AG04450 (cell line): Measurements from ENCODE around the gene FTCDNL1. TPM values are rescaled to one million over a fixed set of nuclear protein-coding genes. Genes with fewer than 3 reads are reported as not detected.
A peak's percentile ranks its signal among the peaks of the same experiment; 100 is the strongest.

Experiments used
- CTCF ChIA-PET: fragments of 300-600, 350-600 bp; formaldehyde crosslinking; extraction: SDS; loops from one replicate; lab custom pipeline; 2022; ENCODE audit warnings: antibody characterized with exemption, inconsistent platforms; lab: Charles Lee
- POLR2A ChIA-PET: fragments of 350-600 bp; formaldehyde crosslinking; extraction: SDS; loops from one replicate; lab custom pipeline; 2021; ENCODE audit warnings: antibody characterized with exemption, inconsistent platforms; lab: Yijun Ruan, JAX
- DNase-seq: peaks from one replicate; pipeline ENCODE4 v3.0.0-alpha.2; 2011; ENCODE audit warnings: low read depth, low spot score
- H3K27ac ChIP-seq: one replicate; pipeline ENCODE4 v1.5.1; 2012; ENCODE audit warnings: low read depth, low read length, control low read depth
- H3K27me3 ChIP-seq: one replicate; pipeline ENCODE4 v1.6.0; 2012; ENCODE audit warnings: low read length; ENCODE audit not compliant: control insufficient read depth, insufficient read depth
- H3K4me3 ChIP-seq: 2 replicates; pipeline ENCODE4 v1.5.1; 2011; ENCODE audit warnings: mild to moderate bottlenecking, low read depth, low read length, control low read depth
- H3K9me3 ChIP-seq: 2 replicates; pipeline ENCODE4 v1.5.1; 2012; ENCODE audit warnings: low read length; ENCODE audit not compliant: control insufficient read depth, insufficient read depth
- polyA plus RNA-seq: library from polyadenylated mRNA; depleted of rRNA; stranded (reverse); fragments of >200 nt; gene quantifications from 2 replicates; pipeline ENCODE4 v1.2.3, GENCODE V29; 2011
- TF ChIP-seq, protein P1 (sequence below): IDR thresholded peaks from 2 replicates; pipeline ENCODE4 v1.5.1; 2011; ENCODE audit warnings: low read depth, low read length, control low read depth, inconsistent platforms

Gene FTCDNL1
- polyA plus RNA-seq, 1 experiment, result 0.10 TPM

DNA sequence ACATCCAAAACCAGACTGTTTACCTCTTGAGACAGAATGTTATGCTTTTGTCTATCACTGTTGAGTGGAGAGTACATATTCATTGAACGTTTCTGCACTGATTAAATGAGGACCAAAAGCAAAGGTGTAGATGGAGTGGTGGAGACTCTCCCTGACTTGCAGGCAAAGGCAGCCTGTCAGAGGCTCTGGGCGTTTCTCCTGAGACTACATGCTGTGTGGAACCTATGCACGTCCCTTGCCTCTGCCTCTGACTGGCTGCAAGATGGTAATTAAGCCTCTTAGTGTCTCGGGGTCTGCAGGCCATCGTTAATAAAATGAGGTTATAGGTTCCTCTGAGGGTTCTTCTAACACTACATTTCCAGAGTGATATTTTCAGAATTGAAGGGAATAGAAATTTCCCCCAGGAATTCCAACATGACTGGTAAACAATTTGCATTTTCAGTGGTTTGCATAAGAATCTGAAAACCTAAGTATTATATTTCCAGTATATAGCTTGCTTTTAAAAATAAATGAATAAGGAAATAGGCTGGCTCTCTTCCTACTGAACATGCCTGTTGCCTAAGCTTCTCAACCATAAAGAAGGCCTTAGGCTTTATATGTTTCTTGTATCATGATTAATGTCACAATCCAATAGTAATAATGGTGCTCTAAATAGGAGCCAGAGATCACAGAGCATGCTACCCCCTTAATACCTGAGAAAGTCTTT is 107.4 kb downstream of the FTCDNL1 start:
- CTCF ChIA-PET, result interaction anchor here (1.3 kb wide), 1 partner anchor 1430 kb away, joined by 6 read pairs; no protein-coding TSS in a partner anchor
- no peak for DNase-seq
- TF ChIP-seq, protein P1, sequence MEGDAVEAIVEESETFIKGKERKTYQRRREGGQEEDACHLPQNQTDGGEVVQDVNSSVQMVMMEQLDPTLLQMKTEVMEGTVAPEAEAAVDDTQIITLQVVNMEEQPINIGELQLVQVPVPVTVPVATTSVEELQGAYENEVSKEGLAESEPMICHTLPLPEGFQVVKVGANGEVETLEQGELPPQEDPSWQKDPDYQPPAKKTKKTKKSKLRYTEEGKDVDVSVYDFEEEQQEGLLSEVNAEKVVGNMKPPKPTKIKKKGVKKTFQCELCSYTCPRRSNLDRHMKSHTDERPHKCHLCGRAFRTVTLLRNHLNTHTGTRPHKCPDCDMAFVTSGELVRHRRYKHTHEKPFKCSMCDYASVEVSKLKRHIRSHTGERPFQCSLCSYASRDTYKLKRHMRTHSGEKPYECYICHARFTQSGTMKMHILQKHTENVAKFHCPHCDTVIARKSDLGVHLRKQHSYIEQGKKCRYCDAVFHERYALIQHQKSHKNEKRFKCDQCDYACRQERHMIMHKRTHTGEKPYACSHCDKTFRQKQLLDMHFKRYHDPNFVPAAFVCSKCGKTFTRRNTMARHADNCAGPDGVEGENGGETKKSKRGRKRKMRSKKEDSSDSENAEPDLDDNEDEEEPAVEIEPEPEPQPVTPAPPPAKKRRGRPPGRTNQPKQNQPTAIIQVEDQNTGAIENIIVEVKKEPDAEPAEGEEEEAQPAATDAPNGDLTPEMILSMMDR, result no peak

DNA sequence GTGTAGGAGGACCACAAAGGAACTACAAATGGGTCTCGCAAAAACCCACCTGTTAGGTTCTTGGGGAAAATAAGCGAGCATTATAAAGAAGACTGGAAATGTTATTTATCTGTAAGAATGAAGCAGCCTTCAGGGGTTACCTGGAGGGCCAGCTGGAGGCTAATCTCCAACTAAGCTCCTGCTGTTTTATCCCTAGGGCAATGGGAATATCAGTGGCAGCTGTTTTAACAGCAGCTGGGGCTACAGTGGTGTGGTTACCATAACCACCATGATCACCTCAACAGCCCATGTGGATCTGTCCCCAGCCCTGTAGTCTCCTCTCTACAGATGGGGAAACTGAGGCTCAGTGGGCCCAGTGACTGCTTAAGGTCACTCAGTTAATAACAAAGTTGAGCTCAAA is 108.1 kb downstream of the FTCDNL1 start:
- CTCF ChIA-PET, result interaction anchor here (1.3 kb wide), 1 partner anchor 1429 kb away, joined by 6 read pairs; no protein-coding TSS in a partner anchor
- DNase-seq, result no peak
- POLR2A ChIA-PET, result no interaction called here

More for the DNA sequence above, 107.4 kb downstream of the FTCDNL1 start:
- POLR2A ChIA-PET, result no interaction called here
- Histone ChIP-seq H3K27ac (no peak overlapping the region), H3K4me3 (no peak overlapping the region), H3K27me3 (no peaks in the 10 kb centered on the region), H3K9me3 (no peaks in the 10 kb centered on the region)

DNA sequence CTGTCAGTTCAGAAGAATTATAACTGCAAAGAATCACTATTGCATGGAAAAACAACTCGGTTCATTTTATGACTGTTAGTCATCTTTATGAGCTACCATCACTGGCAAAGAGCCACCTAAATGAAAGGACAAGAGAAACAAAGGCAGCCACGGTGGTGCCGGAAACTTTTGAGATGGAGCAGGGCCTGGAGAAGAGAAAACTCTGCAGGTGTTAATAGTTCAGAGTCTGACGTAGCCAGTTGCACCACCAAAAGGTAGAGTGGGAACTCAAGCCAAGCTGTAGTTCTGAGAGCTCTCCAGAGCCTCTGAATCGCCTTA is 110.9 kb downstream of the FTCDNL1 start:
- DNase-seq, result no peak

More for the DNA sequence above, 108.1 kb downstream of the FTCDNL1 start:
- H3K27ac ChIP-seq, result no peak overlapping the region
- TF ChIP-seq, protein P1, result no peak
- H3K27me3 ChIP-seq, result peaks cover under 1% of the 10 kb centered on the region
- H3K9me3 ChIP-seq, result no peaks in the 10 kb centered on the region
- no peak overlapping the region for H3K4me3 ChIP-seq

DNA sequence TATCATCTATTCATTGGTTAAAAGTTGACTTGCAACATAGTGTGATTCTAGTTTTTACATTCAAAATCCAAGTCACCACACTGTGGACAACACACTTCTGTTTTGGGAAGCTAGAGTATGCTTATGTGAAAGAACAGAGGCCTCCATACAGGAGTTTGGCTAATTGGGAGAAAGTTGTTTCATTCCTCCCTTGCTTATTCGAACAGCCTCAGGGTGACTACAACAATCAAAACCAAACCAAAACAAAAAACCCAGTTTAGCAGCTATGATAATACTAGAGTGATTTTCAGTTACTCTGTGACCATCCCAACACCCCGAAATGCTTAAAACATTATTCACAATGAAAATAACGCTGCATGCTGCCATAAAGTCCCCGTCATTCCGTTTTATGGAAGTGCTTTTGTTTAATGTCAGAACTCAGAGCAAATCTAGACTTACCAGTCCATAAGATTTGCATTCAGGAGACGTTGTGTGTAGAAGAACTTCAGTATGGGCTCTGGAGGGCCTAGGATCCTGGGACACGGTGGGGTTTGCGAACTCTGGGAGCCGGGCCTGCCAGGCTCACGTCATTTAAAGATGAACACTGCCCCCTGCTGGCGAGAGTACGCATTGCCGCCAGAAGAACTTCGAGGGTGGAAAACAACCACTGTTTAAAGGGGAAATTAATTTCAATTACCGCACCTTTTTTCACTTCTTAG is 111.4 kb downstream of the FTCDNL1 start:
- H3K9me3 ChIP-seq, result no peaks in the 10 kb centered on the region
- TF ChIP-seq, protein P1, result peak; percentile 87
- peak; percentile 7 for DNase-seq
- no peak overlapping the region for H3K27ac ChIP-seq
- ChIA-PET CTCF (interaction anchor here (0.7 to 5.1 kb wide), 39 partner anchors 10 to 1442 kb away, joined by 3 to 74 read pairs (median 5); no protein-coding TSS in a partner anchor), POLR2A (no interaction called here)
- H3K27me3 ChIP-seq, result peaks cover 2% of the 10 kb centered on the region
- no peak overlapping the region for H3K4me3 ChIP-seq

More for the DNA sequence above, 110.9 kb downstream of the FTCDNL1 start:
- H3K27ac ChIP-seq, result no peak overlapping the region
- no peaks in the 10 kb centered on the region for H3K9me3 ChIP-seq
- TF ChIP-seq, protein P1, result no peak
- POLR2A ChIA-PET, result no interaction called here
- H3K27me3 ChIP-seq, result peaks cover 2% of the 10 kb centered on the region
- CTCF ChIA-PET, result interaction anchor here (0.7 to 5.1 kb wide), 35 partner anchors 9 to 1443 kb away, joined by 3 to 74 read pairs (median 5); no protein-coding TSS in a partner anchor
- no peak overlapping the region for H3K4me3 ChIP-seq
